Measurements from ENCODE around the gene DMC1. TPM values are rescaled to one million over a fixed set of nuclear protein-coding genes. Genes with fewer than 3 reads are reported as not detected.

DMC1 gene
- total RNA-seq, 2 experiments from 2014 or later = 16.3 to 18.9 TPM

DNA sequence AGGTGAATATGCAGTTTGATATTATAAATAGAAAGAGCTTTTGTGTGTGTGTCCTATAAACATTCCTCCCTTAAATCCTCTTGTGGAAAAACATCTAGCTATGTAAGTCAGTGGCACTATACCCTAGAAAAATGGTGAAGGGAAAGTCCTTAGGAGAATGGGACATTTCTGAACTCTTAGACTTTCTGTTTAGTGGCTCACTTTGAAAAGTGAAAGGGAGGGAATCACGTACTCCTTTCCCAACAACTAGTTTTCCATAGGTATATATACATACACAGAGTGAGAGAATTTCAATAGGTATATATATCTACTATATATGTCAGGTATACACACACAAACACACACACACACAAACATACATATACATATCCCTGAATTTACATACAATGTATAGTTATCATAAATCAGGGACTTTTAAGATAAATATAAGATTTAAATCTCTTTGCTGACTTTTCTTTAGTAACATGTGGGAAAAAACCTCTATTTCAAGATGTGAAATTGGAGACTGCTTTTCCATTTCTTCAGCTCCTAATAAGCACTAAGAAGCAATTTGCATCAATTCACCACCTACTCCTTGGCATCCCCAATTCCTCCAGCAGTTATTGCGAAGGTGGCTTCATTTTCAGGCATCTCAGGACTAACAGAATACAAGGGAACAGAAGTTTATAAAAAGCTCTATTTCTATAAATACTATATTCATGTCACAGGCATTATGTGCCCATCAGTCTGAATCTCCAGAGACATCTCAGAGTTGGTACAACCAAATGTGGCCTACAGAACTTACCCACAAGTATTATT, 50.3 kb downstream of the DMC1 start:
- intact Hi-C loops (cut with DNase I, micrococcal nuclease) = no loop called here
- peaks cover 2% of the 10 kb centered on the region for H3K27me3 Mint-ChIP-seq
- H3K4me1 Mint-ChIP-seq = no peaks in the 10 kb centered on the region
- H3K36me3 Mint-ChIP-seq (ENCODE audit: low read depth) = no peaks in the 10 kb centered on the region
- ChIA-PET CTCF (no interaction called here), POLR2A (no interaction called here)
- H3K27ac Mint-ChIP-seq = no peak overlapping the region
- H3K4me3 Mint-ChIP-seq = no peak overlapping the region
- ATAC-seq (no peak), DNase-seq (no peak)
- H3K9me3 Mint-ChIP-seq (ENCODE audit: low read depth) = no peaks in the 10 kb centered on the region

DNA sequence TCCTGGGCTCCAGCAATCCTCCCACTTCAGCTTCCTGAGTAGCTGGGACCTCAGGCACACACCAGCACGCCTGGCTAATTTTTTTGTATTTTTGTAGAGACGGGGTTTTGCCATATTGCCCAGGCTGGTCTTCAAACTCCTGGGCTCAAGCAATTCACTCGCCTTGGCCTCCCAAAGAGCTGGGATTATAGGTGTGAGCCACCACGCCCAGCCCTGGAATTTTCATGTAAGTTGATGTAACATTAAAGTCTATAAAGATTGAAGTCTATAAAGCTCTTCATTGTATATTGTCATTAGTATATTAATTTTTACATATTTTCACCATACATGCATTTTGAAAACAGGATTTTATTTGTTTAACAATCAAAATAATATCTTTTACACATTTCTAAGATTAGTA, 51.4 kb downstream of the DMC1 start:
- no peaks in the 10 kb centered on the region for H3K27me3 Mint-ChIP-seq
- H3K27ac Mint-ChIP-seq = no peak overlapping the region
- no peak for ATAC-seq
- H3K36me3 Mint-ChIP-seq (ENCODE audit: low read depth) = no peaks in the 10 kb centered on the region
- no peak for DNase-seq
- H3K4me1 Mint-ChIP-seq = no peaks in the 10 kb centered on the region
- no peaks in the 10 kb centered on the region for H3K9me3 Mint-ChIP-seq (ENCODE audit: low read depth)
- no peak overlapping the region for H3K4me3 Mint-ChIP-seq
- intact Hi-C loops (cut with DNase I, micrococcal nuclease) = no loop called here
- POLR2A ChIA-PET = no interaction called here
- CTCF ChIA-PET = interaction anchor here (0.7 kb wide), 1 partner anchor 32 kb away, joined by 3 read pairs; no protein-coding TSS in a partner anchor

DNA sequence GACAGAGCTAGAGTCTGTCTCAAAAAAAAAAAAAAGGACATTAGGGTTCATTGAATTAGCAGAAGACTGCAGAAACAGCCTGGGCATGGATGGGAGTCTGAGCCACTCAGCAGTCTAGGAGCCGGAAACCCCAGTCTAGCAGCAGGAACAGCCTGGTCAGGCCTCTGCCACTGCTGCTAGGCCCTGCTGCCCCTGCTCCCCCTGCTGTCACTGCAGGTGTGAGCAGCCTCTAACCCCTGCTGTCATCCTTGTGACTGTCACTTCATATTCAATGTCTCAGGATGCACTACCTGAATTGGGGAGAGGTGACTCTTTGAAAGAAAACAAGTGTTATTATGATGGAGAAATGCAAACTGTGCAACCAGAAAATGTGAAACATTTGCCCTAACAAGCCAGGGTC, 56.9 kb downstream of the DMC1 start:
- Mint-ChIP-seq H3K27me3 (no peaks in the 10 kb centered on the region), H3K4me3 (no peak overlapping the region), H3K36me3 (ENCODE audit: low read depth) (peaks cover 2% of the 10 kb centered on the region), H3K9me3 (ENCODE audit: low read depth) (peaks cover 1% of the 10 kb centered on the region), H3K27ac (no peak overlapping the region), H3K4me1 (peaks cover 2% of the 10 kb centered on the region)
- CTCF ChIA-PET = interaction anchor here (1.2 kb wide), 1 partner anchor 11 kb away, joined by 3 read pairs; no protein-coding TSS in a partner anchor
- intact Hi-C loops (cut with DNase I, micrococcal nuclease) = no loop called here
- DNase-seq = peak; percentile 66
- POLR2A ChIA-PET = no interaction called here
- ATAC-seq = peak; percentile 97

DNA sequence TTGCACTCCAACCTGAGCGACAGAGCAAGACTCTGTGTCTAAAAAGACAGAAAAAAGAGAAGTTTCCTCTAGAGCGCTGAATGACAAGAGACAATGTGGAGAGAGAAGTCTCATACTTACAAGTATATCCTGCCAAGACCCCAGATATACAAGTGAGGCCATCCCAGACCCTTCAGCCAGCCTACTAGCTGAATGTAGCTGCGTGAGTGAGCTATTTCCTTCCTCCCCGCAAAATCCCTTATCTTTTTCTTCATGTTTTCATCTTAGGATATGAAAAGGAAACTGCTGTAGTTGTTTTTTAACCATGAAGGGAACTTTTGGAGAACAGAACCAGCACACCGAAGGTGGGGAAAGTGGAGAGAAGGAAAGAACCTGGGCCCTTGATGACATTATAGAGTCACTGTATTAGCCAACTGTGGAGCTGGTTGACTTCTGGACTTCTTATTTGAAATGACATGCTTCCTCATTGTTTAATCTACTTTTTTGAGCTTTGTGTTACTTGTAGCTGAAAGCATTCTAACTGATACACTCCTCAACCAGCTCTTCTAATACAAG, 59.5 kb downstream of the DMC1 start:
- CTCF ChIA-PET = interaction anchor here (0.6 to 1.3 kb wide), 5 partner anchors 14 to 62 kb away, joined by 3 to 6 read pairs (median 3); no protein-coding TSS in a partner anchor
- no peak for DNase-seq
- Mint-ChIP-seq H3K4me1 (peaks cover 9% of the 10 kb centered on the region), H3K4me3 (no peak overlapping the region), H3K36me3 (ENCODE audit: low read depth) (peaks cover 4% of the 10 kb centered on the region), H3K27me3 (no peaks in the 10 kb centered on the region), H3K9me3 (ENCODE audit: low read depth) (peaks cover 2% of the 10 kb centered on the region), H3K27ac (no peak overlapping the region)
- POLR2A ChIA-PET = interaction anchor here (1.2 kb wide), 1 partner anchor 8 kb away, joined by 4 read pairs; no protein-coding TSS in a partner anchor
- intact Hi-C loops (cut with DNase I, micrococcal nuclease) = no loop called here
- no peak for ATAC-seq

DNA sequence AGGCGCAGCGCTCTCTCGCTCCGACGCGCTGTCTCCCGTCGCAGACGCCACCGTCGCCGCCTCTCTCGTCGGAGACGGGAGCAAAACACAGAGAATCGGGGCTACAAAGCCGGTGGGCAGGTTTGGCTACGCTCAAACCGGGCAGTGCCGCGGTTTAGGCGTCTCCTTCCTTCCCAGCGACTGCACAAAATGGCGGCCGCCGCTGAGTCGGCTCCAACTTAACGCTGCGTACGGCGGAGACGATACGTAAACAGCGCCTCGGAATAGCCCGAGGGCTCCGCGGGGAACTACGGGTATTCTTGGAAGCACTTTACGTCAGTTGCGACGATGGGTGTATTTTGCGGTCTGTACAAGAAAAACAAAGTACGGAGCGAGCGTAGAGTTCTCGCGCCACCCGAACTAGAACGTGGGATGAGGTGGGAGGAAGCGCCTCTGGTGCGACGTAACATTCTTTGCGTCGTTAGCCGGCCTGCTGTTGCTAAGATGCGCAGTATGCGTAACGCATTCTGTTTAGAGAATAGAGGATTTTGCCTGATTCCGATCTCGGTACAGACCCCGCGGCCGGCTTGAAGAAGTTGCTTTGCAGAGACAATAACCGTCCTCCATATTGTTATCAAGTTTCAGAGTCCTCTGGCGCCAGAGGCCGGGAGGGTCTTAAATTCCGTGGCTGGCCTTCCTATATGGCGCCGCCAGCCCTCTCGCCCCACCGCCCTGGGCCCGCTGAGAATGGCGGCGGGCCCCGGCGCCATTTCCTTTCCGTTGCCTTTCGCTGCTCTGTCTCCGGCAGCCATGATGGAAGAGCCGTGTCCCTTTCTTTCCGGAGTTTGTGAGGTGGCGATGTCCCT, 63.6 kb downstream of the DMC1 start, which contains the start of gene DDX17:
DDX17 (minus strand) TSS at position 194 of the 845 bp plus-strand sequence.
- H3K4me1 Mint-ChIP-seq = peaks cover 36% of the 10 kb centered on the region
- DNase-seq = peak; percentile 95
- ChIA-PET CTCF (no interaction called here), POLR2A (no interaction called here)
- intact Hi-C loops (cut with DNase I, micrococcal nuclease) = loop anchor here (1.0 to 5.0 kb wide), 15 partner anchors 26 to 1978 kb away; partner anchors contain the start of genes DMC1 (in 2 of the 2), GTPBP1 (in 2 of the 2), CBY1 (in 1 of the 2) and CSNK1E (in 1 of the 2)
- peak within 1 kb of the TSS; percentile 100 for H3K27ac Mint-ChIP-seq
- no peaks in the 10 kb centered on the region for H3K27me3 Mint-ChIP-seq
- peaks cover 2% of the 10 kb centered on the region for H3K9me3 Mint-ChIP-seq (ENCODE audit: low read depth)
- H3K4me3 Mint-ChIP-seq = peak within 1 kb of the TSS; percentile 89
- peaks cover 43% of the 10 kb centered on the region for H3K36me3 Mint-ChIP-seq (ENCODE audit: low read depth)
- ATAC-seq = peak; percentile 89

DNA sequence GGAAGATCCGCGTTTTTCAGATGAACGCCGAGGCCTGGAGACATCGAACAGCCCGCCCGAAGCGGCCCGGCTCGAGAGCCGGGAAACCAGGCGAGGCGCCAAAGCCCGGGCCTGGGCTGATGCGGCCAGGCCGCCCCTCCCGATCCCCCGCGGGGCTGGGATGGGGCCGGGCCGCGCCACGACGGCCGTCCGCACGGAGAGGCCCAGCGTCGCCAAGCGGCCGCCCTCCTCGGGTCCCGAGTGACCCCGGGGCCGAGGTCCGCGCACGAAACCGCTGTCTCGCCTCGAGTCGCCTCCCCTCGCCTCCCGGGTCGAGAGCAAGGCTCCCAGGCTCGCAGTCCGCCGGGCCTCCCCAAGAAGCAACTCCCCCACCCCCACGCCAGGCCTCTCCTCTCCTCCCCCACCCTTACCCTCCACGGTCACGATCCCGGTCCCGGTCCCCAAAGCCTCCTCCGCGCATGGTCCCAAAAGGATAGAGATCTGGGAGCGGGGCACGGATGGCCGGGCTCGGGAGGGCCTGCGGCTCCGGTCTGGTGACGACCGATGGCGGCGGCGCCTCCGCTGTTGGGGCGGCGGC, 64.4 kb downstream of the DMC1 start:
- peak overlapping the region; percentile 89 for H3K4me3 Mint-ChIP-seq
- CTCF ChIA-PET = no interaction called here
- ATAC-seq = peak; percentile 15
- H3K27ac Mint-ChIP-seq = peak overlapping the region; percentile 100
- peaks cover 2% of the 10 kb centered on the region for H3K9me3 Mint-ChIP-seq (ENCODE audit: low read depth)
- POLR2A ChIA-PET = no interaction called here
- peaks cover 50% of the 10 kb centered on the region for H3K36me3 Mint-ChIP-seq (ENCODE audit: low read depth)
- H3K4me1 Mint-ChIP-seq = peaks cover 40% of the 10 kb centered on the region
- intact Hi-C loops (cut with DNase I, micrococcal nuclease) = loop anchor here (1.0 to 5.0 kb wide), 15 partner anchors 27 to 1977 kb away; partner anchors contain the start of genes DMC1 (in 2 of the 2), GTPBP1 (in 2 of the 2), CBY1 (in 1 of the 2) and CSNK1E (in 1 of the 2)
- no peaks in the 10 kb centered on the region for H3K27me3 Mint-ChIP-seq
- DNase-seq = peak; percentile 76

DNA sequence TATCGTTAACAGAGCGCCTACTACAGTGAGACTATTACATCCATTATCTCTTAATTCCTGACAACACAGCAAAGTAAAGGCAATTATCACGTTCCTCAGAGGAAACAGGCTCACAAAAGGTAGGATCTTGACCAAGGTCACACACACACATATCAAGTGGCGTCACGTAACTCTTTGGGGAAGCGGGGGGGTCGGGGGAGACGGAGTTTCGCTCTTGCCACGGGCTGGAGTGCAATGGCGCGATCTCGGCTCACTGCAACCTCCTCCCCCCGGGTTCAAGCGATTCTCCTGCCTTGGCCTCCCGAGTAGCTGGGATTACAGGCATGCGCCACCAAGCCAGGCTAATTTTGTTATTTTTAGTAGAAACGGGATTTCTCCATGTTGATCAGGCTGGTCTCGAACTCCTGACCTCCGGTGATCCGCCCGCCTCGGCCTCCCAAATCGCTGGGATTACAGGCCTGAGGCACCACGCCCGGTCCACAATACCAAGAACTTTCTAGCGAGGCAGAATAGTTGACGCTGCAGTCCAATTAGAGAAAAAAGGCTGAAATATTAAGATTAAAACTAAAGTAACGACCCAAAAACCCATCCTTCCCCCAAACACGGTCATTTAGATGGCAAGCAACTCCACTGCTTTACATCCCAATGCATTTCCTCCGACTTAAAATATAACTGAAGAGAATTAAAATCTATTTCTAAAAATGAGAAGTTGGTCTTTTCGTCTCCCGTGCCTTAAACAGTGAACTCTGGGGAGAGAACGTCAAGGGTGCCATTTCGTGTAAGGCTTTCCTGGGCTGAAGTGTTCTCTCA, 65.0 kb downstream of the DMC1 start:
- peak overlapping the region; percentile 89 for H3K4me3 Mint-ChIP-seq
- intact Hi-C loops (cut with DNase I, micrococcal nuclease) = loop anchor here (5.0 kb wide), 4 partner anchors 108 to 658 kb away; partner anchors contain the start of genes CSNK1E (in 1 of the 2), EIF3L (in 1 of the 2) and TOMM22 (in 1 of the 2)
- peaks cover 42% of the 10 kb centered on the region for H3K4me1 Mint-ChIP-seq
- DNase-seq = peak; percentile 80
- ATAC-seq = no peak
- peak overlapping the region; percentile 98 for H3K27ac Mint-ChIP-seq
- no peaks in the 10 kb centered on the region for H3K27me3 Mint-ChIP-seq
- peaks cover 55% of the 10 kb centered on the region for H3K36me3 Mint-ChIP-seq (ENCODE audit: low read depth)
- ChIA-PET POLR2A (no interaction called here), CTCF (no interaction called here)
- H3K9me3 Mint-ChIP-seq (ENCODE audit: low read depth) = peaks cover 2% of the 10 kb centered on the region

DNA sequence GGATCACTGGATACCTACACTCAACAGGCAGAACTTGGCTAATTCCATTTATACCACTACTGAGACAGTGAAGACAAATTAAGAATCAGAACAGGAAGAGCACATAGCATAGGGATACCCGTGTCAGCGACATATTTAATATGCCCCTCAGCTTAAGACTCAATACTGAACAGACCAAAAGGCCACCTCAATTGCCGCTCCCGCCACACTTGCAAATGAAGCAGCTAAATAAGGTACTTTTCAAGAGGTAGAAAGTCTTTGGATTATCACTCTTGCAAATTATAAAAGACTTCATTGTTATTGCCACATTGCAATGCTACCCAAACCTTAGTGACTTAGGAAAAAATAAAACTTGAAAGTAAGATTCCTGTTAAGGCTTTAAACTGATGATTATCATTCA, 67.0 kb downstream of the DMC1 start:
- intact Hi-C loops (cut with DNase I, micrococcal nuclease) = no loop called here

DNA sequence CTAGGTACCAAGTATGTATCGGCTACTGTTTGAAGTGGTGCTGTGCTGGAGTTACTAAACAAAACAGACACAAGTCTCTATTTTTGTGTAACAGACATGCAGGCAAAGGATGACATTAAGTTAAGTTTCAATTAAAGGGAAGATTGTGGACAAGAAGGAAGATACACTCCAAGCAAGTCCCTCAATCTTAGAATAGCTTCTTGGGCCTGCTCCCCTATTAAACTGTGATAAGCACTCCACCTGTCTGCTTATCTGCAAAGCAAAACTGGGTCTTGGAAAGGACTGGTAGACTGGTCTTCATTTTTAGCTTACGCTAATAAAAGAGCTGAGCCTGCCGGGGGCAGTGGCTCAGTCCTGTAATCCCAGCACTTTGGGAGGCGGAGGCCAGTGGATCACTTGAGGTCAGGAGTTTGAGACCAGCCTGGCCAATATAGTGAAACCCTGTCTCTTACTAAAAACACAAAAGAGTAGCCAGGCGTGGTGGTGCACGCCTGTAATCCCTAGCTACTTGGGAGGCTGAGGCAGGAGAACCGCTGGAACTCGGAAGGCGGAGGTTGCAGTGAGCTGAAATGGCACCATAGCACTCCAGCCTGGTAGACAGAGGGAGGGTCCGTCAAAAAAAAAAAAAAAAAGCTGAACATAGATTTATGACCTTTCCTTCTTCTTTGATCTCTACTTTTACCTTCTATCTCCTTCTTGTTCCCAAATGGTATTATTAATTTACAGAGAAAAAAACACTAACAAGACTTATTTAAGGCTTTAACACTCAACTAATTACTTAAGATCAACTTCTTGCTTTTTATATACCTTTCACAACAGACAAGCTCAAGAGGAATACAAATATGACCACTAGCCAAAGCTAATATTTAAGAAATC, 67.9 kb downstream of the DMC1 start:
- ChIA-PET POLR2A (interaction anchor here (1.0 to 1.2 kb wide), 2 partner anchors 9 to 68 kb away, joined by 3 to 4 read pairs; partner anchors contain the start of gene DMC1), CTCF (interaction anchor here (0.6 to 1.6 kb wide), 8 partner anchors 8 to 180 kb away, joined by 3 to 6 read pairs (median 4); partner anchors contain the start of gene TOMM22)
- H3K4me1 Mint-ChIP-seq = peaks cover 57% of the 10 kb centered on the region
- no peak for ATAC-seq
- peak overlapping the region; percentile 89 for H3K4me3 Mint-ChIP-seq
- DNase-seq = no peak
- H3K36me3 Mint-ChIP-seq (ENCODE audit: low read depth) = peaks cover 75% of the 10 kb centered on the region
- intact Hi-C loops (cut with DNase I, micrococcal nuclease) = no loop called here
- no peaks in the 10 kb centered on the region for H3K9me3 Mint-ChIP-seq (ENCODE audit: low read depth)
- no peaks in the 10 kb centered on the region for H3K27me3 Mint-ChIP-seq
- H3K27ac Mint-ChIP-seq = peak overlapping the region; percentile 98

More for the DNA sequence above, 67.0 kb downstream of the DMC1 start:
- CTCF ChIA-PET = interaction anchor here (0.9 to 1.6 kb wide), 3 partner anchors 9 to 15 kb away, joined by 3 to 4 read pairs (median 3); no protein-coding TSS in a partner anchor
- POLR2A ChIA-PET = interaction anchor here (1.0 to 1.2 kb wide), 2 partner anchors 8 to 67 kb away, joined by 3 to 4 read pairs; partner anchors contain the start of gene DMC1
- Mint-ChIP-seq H3K4me3 (peak overlapping the region; percentile 89), H3K4me1 (peaks cover 55% of the 10 kb centered on the region), H3K27me3 (no peaks in the 10 kb centered on the region), H3K36me3 (ENCODE audit: low read depth) (peaks cover 70% of the 10 kb centered on the region), H3K27ac (peak overlapping the region; percentile 98), H3K9me3 (ENCODE audit: low read depth) (peaks cover under 1% of the 10 kb centered on the region)
- ATAC-seq (no peak), DNase-seq (no peak)

Data from activated CD4-positive, alpha-beta T cell treated with anti-CD3 and anti-CD28 coated beads for 36 hours (primary cell).